GM12878 (cell line): ENCODE results near the gene NSMCE1. TPM values are rescaled to one million over a fixed set of nuclear protein-coding genes. Genes with fewer than 3 reads are reported as not detected.

Experiments used
- ATAC-seq: fragments of 200-7000 bp; cut with Tn5 transposase; 3 replicates; pipeline ENCODE4 v1.9.1; 2020; ENCODE audit warnings: mild to moderate bottlenecking, moderate library complexity
- BruUV-seq: library from RNA; stranded (reverse); fragments of 400-500 nt; replicated peaks from 2 replicates; lab custom pipeline; 2021; lab: Mats Ljungman, UMichigan
- CTCF ChIA-PET: fragments of 300-600 bp; sonication (Branson Sonifier 250); formaldehyde crosslinking; extraction: SDS; loops from one replicate; lab custom pipeline; 2021; ENCODE audit warnings: inconsistent platforms; lab: Yijun Ruan, JAX
- POLR2A ChIA-PET: fragments of 350-600 bp; formaldehyde crosslinking; extraction: SDS; loops from one replicate; lab custom pipeline; 2021; ENCODE audit warnings: inconsistent platforms; lab: Charles Lee
- RAD21 ChIA-PET: fragments of 300-600 bp; sonication (Branson Sonifier 250); formaldehyde crosslinking; loops from one replicate; lab custom pipeline; 2023; ENCODE audit warnings: antibody characterized with exemption; ENCODE audit not compliant: unreplicated experiment; lab: Charles Lee
- SMC1A ChIA-PET: fragments of 300-600 bp; sonication (Branson Sonifier 250); formaldehyde crosslinking; loops from one replicate; lab custom pipeline; 2023; ENCODE audit not compliant: unreplicated experiment, uncharacterized antibody; lab: Charles Lee
- DNase-seq: peaks from one replicate; pipeline ENCODE4 v3.0.0-alpha.2; 2011; ENCODE audit warnings: low read depth, low spot score
- FAIRE-seq: peaks from 3 replicates; lab custom pipeline; 2011; peaks lifted over from hg19 to GRCh38; lab: Jason Lieb, UNC
- H2AFZ ChIP-seq: 2 replicates; pipeline ENCODE4 v1.6.0; 2011; ENCODE audit warnings: low read depth, low read length, control low read depth; ENCODE audit not compliant: control insufficient read depth
- H3K27ac ChIP-seq: 2 replicates; pipeline ENCODE4 v1.5.1; 2011; ENCODE audit warnings: control low read depth; ENCODE audit not compliant: control insufficient read depth, insufficient read depth
- H3K27me3 ChIP-seq, 2 experiments: replicated peaks in 1 of 2; 2 replicates each; pipeline versions ENCODE4 v1.6.0 to v1.6.1; 2011; ENCODE audit warnings: low read length in 1 of 2; ENCODE audit not compliant: control insufficient read depth in 2 of 2, insufficient read depth in 2 of 2
- H3K36me3 ChIP-seq, 2 experiments: 2 replicates each; pipeline ENCODE4 v1.5.1; 2011; ENCODE audit warnings: low read length in 1 of 2; ENCODE audit not compliant: control insufficient read depth in 2 of 2, insufficient read depth in 2 of 2
- H3K4me1 ChIP-seq: 2 replicates; pipeline ENCODE4 v1.6.1; 2011; ENCODE audit warnings: mild to moderate bottlenecking, low read length, moderate library complexity, mixed read lengths; ENCODE audit not compliant: control insufficient read depth, insufficient read depth
- H3K4me2 ChIP-seq: 2 replicates; pipeline ENCODE4 v1.6.0; 2011; ENCODE audit warnings: control low read depth; ENCODE audit not compliant: control insufficient read depth, insufficient read depth
- H3K4me3 ChIP-seq: fragments of 200-600 bp; sonication (generic); 2 replicates; pipeline ENCODE4 v1.5.1; 2016
- H3K79me2 ChIP-seq: 2 replicates; pipeline ENCODE4 v1.6.0; 2011; ENCODE audit warnings: low read length; ENCODE audit not compliant: control insufficient read depth, insufficient read depth
- H3K9ac ChIP-seq: 2 replicates; pipeline ENCODE4 v1.8.0; 2011; ENCODE audit warnings: low read length, control low read depth, mixed read lengths; ENCODE audit not compliant: control insufficient read depth, insufficient read depth
- H3K9me3 ChIP-seq: replicated peaks from 3 replicates; pipeline ENCODE4 v1.5.1; 2011; ENCODE audit warnings: mild to moderate bottlenecking, low read length; ENCODE audit not compliant: control insufficient read depth, insufficient read depth
- H4K20me1 ChIP-seq: 2 replicates; pipeline ENCODE4 v1.6.0; 2011; ENCODE audit not compliant: control insufficient read depth, insufficient read depth
- ASH2L ChIP-seq: fragments of 300-600, 200-600 bp; sonication (generic); IDR thresholded peaks from 2 replicates; pipeline ENCODE4 v1.6.1; 2017; ENCODE audit warnings: low read depth, mild to moderate bottlenecking, borderline replicate concordance
- BCL11A ChIP-seq: IDR thresholded peaks from 2 replicates; pipeline ENCODE4 v1.6.1; 2011; ENCODE audit warnings: low read depth, low read length
- CREM ChIP-seq: IDR thresholded peaks from 2 replicates; pipeline ENCODE4 v1.6.1; 2014; ENCODE audit warnings: antibody characterized with exemption, low read depth
- FOXK2 ChIP-seq: fragments of 450-650 bp; IDR thresholded peaks from 2 replicates; pipeline ENCODE4 v1.6.1; 2017; ENCODE audit warnings: mild to moderate bottlenecking, moderate library complexity
- GABPA ChIP-seq: IDR thresholded peaks from 2 replicates; pipeline ENCODE4 v1.6.1; 2014; ENCODE audit warnings: antibody characterized with exemption, low read depth, mild to moderate bottlenecking, inconsistent platforms
- NBN ChIP-seq: fragments of 450-650 bp; IDR thresholded peaks from 2 replicates; pipeline ENCODE4 v1.6.1; 2016
- NFYA ChIP-seq: IDR thresholded peaks from 2 replicates; pipeline ENCODE4 v1.6.1; 2011; ENCODE audit warnings: low read depth, mild to moderate bottlenecking, low read length, improper control_type of control experiment, borderline replicate concordance
- RB1 ChIP-seq: fragments of 450-650 bp; formaldehyde crosslinking; IDR thresholded peaks from 2 replicates; pipeline ENCODE4 v1.6.1; 2017; ENCODE audit warnings: mild to moderate bottlenecking, borderline replicate concordance
- SMAD5 ChIP-seq: IDR thresholded peaks from 2 replicates; pipeline ENCODE4 v1.6.1; 2016; ENCODE audit warnings: antibody characterized with exemption, low read depth
- SREBF2 ChIP-seq: IDR thresholded peaks from 2 replicates; pipeline ENCODE4 v1.6.1; 2012; ENCODE audit warnings: mild to moderate bottlenecking, low read length
- TBL1XR1 ChIP-seq: IDR thresholded peaks from 2 replicates; pipeline ENCODE4 v1.6.1; 2012; ENCODE audit warnings: low read depth, low read length, improper control_type of control experiment
- WGBS: methylation state at CpG from one replicate; pipeline ENCODE4 v1.1.6; 2016; ENCODE audit warnings: low lambda C conversion rate; ENCODE audit not compliant: insufficient replicate concordance, insufficient coverage; ENCODE audit errors: missing lambda C conversion rate; 5-methylcytosine and 5-hydroxymethylcytosine counted together
- in situ Hi-C: fragments of 300-500 bp; cut with MboI; formaldehyde crosslinking; loops from 9 replicates; pipeline ENCODE4 v1.14.3; 2018; ENCODE audit warnings: mixed read lengths
- intact Hi-C: fragments of 100-400 bp; cut with micrococcal nuclease; formaldehyde crosslinking; loops from one replicate; pipeline ENCODE4 v1.14.2; 2022; ENCODE audit not compliant: unreplicated experiment
- polyA plus RNA-seq, 11 experiments: library from polyadenylated mRNA; depleted of rRNA in 4 of 11; unstranded in 6 of 11; stranded (reverse) in 5 of 11; fragments of >200 nt; fragmentation: Nextera tagmentation in 4 of 11; fragmentation: Illumina TruSeq in 1 of 11; extraction: Ambion mirVana in 4 of 11; extraction: Trizol in 1 of 11; gene quantifications; 1 replicate in 1 of 11; 2 replicates in 10 of 11; pipeline versions ENCODE4 v1.2.1 to v1.2.3, GENCODE V29; 2011 to 2016; ENCODE audit warnings: inconsistent platforms in 2 of 11, missing spikeins in 2 of 11, low read depth in 1 of 11
- total RNA-seq, 4 experiments: library from RNA; depleted of rRNA in 3 of 4; stranded (reverse); fragments of >200 nt in 3 of 4; fragmentation: Illumina TruSeq in 1 of 4; extraction: Trizol in 1 of 4; gene quantifications; 2 replicates each; pipeline versions ENCODE4 v1.2.1 to v1.2.3, GENCODE V29; 2013 to 2021
- TF ChIP-seq, protein P1 (sequence below): fragments of 450-650 bp; conservative IDR thresholded peaks from 2 replicates; pipeline ENCODE4 v1.6.1; 2017; ENCODE audit warnings: mild to moderate bottlenecking, moderate library complexity
- TF ChIP-seq, protein P2 (sequence below): IDR thresholded peaks from 2 replicates; pipeline ENCODE4 v1.6.1; 2012; ENCODE audit warnings: low read depth, low read length, improper control_type of control experiment

Gene NSMCE1
- total and polyA plus RNA-seq, 10 of the 15 experiments (the other 5 are each of a cell fraction or from before 2014, with no cell fraction given) = 54.0 to 214 (median 71.4) TPM

DNA sequence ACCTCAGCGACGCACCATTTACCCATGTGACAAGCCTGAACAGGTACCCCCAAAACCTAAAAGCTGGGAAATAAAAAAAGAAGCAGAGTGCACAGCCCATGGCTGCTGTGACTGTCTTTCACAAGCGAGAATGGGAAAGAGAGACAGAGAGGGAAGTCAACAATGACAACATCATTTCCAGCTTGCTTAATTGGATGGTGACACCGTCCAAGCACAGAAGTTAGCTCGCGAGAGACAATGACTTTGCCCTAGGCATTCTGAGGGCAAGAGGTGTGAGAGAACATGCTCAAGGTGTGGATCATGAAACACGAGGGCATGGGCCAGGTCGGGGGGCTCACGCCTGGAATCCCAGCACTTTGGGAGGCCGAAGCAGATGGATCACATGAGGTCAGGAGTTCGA, 19.3 kb upstream of the NSMCE1 start:
- intact Hi-C loops (no loop called here), in situ Hi-C loops (no loop called here)
- ChIA-PET SMC1A (interaction anchor here (0.8 to 6.3 kb wide), 5 partner anchors 11 to 53 kb away, joined by 3 to 53 read pairs (median 4); no protein-coding TSS in a partner anchor), RAD21 (no interaction called here)
- Histone ChIP-seq H2AFZ (no peak overlapping the region), H4K20me1 (no peaks in the 10 kb centered on the region), H3K27me3 (0 out of 4 replicates have a peak, but pooled peaks cover 0 to 3% of the 10 kb centered on the region in 2 experiments), H3K9ac (no peak overlapping the region), H3K4me1 (peaks cover 39% of the 10 kb centered on the region)
- 83% methylated on average over 11 of the region's 11 CpGs for WGBS
- FAIRE-seq = no peak
- BruUV-seq = no TSS peak
- TF ChIP-seq RB1 = no peak
- TF ChIP-seq SREBF2 = no peak
- TF ChIP-seq CREM = no peak
- TF ChIP-seq, all 136 proteins: peak for 0
- POLR2A ChIA-PET = interaction anchor here (0.5 to 0.6 kb wide), 2 partner anchors 15 to 40 kb away, joined by 3 to 4 read pairs; no protein-coding TSS in a partner anchor
- DNase-seq (no peak), ATAC-seq (no peak)
- no peaks in the 10 kb centered on the region for H3K79me2 ChIP-seq
- no peaks in the 10 kb centered on the region for H3K36me3 ChIP-seq
- no peak overlapping the region for H3K27ac ChIP-seq
- CTCF ChIA-PET = interaction anchor here (1.0 to 2.1 kb wide), 3 partner anchors 27 to 56 kb away, joined by 3 to 7 read pairs (median 3); no protein-coding TSS in a partner anchor
- no peak overlapping the region for H3K4me2 ChIP-seq
- H3K4me3 ChIP-seq = no peak overlapping the region
- H3K9me3 ChIP-seq = no peaks in the 10 kb centered on the region; the same call in 1 of the 3 replicates

DNA sequence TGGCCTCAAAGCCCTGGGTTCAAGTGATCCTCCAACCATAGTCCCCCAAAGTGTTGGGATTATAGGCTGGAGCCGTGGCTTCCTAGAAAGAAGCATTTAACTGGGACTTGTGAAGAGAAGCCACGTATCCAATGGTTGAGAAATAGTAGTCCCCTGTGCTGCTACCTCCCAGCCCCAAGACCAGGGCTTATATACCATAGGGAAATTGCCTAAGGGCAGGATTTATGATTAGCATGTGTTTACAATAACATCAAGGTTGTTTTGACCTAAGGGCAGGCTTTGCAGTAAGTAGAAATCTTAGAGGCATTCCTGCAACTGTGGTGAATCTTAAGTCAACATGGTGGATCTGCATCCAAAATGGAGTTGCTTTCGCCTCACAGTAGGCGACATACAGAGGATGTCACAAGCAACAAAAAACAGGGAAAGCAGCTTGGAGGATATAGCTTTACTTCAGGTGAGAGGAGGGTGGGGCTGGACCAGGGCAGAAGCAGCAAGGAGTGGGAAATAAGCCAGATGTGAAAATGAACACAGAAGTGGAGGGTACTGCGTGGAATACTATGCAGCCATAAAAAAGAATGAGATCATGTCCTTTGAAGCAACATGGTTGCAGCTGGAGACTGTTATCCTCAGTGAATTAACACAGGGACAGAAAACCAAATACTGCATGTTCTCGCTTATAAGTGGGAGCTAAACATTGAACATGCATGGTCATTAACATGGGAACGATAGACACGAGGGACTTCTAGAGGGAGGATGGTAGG, 18.7 kb upstream of the NSMCE1 start:
- ChIA-PET RAD21 (interaction anchor here (2.6 kb wide), 1 partner anchor 13 kb away, joined by 8 read pairs; no protein-coding TSS in a partner anchor), SMC1A (interaction anchor here (0.8 to 6.3 kb wide), 7 partner anchors 8 to 52 kb away, joined by 3 to 53 read pairs (median 4); no protein-coding TSS in a partner anchor), CTCF (interaction anchor here (1.0 to 4.3 kb wide), 3 partner anchors 26 to 56 kb away, joined by 3 to 19 read pairs (median 3); no protein-coding TSS in a partner anchor), POLR2A (interaction anchor here (0.5 to 0.6 kb wide), 2 partner anchors 14 to 40 kb away, joined by 3 to 4 read pairs; no protein-coding TSS in a partner anchor)
- DNase-seq = no peak
- ATAC-seq = no peak
- in situ Hi-C loops = no loop called here
- intact Hi-C loops = no loop called here
- no peak overlapping the region for H2AFZ ChIP-seq
- H3K36me3 ChIP-seq = no peaks in the 10 kb centered on the region
- no peak overlapping the region for H3K4me3 ChIP-seq
- 0 out of 4 replicates have a peak, but pooled peaks cover 0 to 3% of the 10 kb centered on the region in 2 experiments for H3K27me3 ChIP-seq
- H3K4me2 ChIP-seq = no peak overlapping the region
- no TSS peak for BruUV-seq
- no peak overlapping the region for H3K9ac ChIP-seq
- H3K4me1 ChIP-seq = peaks cover 40% of the 10 kb centered on the region
- no peaks in the 10 kb centered on the region for H4K20me1 ChIP-seq
- H3K79me2 ChIP-seq = no peaks in the 10 kb centered on the region
- no peaks in the 10 kb centered on the region; the same call in 1 of the 3 replicates for H3K9me3 ChIP-seq
- WGBS = 85% methylated on average over 8 of the region's 8 CpGs
- H3K27ac ChIP-seq = no peak overlapping the region
- no peak for FAIRE-seq
- TF ChIP-seq, protein P1, sequence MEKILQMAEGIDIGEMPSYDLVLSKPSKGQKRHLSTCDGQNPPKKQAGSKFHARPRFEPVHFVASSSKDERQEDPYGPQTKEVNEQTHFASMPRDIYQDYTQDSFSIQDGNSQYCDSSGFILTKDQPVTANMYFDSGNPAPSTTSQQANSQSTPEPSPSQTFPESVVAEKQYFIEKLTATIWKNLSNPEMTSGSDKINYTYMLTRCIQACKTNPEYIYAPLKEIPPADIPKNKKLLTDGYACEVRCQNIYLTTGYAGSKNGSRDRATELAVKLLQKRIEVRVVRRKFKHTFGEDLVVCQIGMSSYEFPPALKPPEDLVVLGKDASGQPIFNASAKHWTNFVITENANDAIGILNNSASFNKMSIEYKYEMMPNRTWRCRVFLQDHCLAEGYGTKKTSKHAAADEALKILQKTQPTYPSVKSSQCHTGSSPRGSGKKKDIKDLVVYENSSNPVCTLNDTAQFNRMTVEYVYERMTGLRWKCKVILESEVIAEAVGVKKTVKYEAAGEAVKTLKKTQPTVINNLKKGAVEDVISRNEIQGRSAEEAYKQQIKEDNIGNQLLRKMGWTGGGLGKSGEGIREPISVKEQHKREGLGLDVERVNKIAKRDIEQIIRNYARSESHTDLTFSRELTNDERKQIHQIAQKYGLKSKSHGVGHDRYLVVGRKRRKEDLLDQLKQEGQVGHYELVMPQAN = no peak
- no peak for TF ChIP-seq NBN
- no peak for TF ChIP-seq GABPA
- TF ChIP-seq FOXK2 = no peak
- no peak for TF ChIP-seq BCL11A
- no peak for TF ChIP-seq ASH2L
- TF ChIP-seq NFYA = no peak
- TF ChIP-seq, protein P2, sequence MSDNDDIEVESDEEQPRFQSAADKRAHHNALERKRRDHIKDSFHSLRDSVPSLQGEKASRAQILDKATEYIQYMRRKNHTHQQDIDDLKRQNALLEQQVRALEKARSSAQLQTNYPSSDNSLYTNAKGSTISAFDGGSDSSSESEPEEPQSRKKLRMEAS = no peak
- no peak for TF ChIP-seq SMAD5
- no peak for TF ChIP-seq TBL1XR1
